Right hindlimb (tissue), 1 donor: ENCODE measurements around the gene ARHGAP26.
A peak's percentile ranks its signal among the peaks of the same experiment; 100 is the strongest.

ENCODE experiments used
- DNase-seq: peaks from one replicate; pipeline ENCODE4 v3.0.0-alpha.2; 2018

ARHGAP26 gene

DNA sequence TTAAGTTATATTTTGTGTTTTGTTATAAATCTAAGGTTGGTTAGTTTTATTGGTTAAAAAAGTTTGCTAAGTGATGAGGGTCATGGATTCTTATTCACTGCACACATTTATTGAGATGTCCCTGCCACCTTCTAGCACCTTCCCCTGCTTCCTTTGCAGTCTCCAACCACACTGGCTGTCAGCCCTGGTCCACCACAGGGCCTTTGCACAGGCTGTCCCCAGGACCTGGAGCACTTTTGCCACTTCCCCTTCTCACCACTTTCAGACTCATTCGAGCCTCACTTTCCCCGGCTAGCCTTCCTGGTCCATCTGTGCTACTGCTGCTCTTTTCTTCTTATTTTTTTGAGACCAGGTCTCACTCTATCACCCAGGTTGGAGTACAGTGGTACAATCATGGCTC, 45.3 kb downstream of the ARHGAP26 start:
- no peak for DNase-seq

DNA sequence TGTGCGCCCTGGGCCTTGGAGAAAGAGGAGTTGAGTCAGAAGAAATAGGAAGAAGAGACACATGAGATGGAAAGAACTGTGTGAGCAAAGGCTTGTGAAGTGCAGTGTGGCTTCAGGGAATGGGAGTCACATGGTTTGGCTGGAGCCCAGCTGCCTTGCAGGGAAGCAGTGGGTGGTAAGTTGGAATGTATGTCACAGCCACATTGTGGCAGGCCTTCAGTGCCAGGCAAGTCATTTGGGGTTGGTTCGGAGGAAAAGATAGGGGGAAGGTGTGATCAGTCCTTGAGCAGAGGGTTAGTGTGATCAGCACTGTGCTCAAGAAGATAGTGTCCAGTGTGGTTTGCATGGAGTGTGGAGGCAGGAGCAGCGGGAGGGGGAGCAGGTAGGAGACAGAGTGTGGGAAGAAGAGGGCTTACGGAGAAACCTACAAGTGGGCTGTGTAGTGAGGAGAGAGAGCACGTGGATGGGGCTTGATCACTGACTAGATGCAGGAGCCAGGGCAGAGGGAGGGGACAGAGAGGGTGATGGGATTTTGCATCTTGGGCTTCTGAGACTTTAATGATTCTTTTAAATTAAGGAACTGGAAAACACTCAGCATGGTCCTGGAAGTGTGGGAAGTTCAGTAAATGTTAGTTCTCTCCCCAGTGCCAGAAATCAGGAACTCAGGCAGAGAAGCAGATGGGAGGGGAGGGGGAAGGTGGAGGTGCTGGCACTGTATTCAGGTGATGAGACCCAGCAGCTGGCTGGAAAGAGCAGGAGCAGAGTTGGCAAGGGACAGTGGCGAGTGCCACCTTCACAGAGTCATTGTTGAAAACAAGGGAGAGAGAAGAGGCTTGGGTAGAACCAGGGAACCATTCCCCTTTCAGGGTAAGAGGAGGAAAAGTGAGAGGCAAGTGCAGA, 46.6 kb downstream of the ARHGAP26 start:
- DNase-seq = peak; percentile 68

DNA sequence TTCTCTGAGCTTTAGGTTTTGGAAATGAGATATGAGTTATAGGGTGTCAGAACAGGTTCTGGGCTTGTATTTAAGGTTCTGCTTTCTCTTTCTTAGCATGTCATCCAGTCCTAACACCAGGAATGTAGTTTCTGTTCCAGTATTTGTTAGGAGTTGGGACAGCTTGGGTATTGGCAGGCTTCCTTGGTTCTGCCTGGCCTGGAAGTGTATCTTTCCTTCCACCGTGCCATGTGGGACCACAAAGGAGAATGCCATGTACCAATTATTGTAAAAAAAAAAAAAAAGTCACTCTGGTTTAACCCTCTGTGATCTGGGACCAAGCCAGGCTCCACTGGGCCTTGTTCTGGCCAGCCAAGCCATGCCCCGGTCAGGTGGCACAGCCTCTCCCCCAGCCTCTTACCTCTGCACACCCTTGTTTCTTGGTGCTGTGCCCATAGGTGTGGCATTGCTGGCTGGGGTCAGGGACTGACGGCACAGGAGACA, 47.8 kb downstream of the ARHGAP26 start:
- DNase-seq = no peak

DNA sequence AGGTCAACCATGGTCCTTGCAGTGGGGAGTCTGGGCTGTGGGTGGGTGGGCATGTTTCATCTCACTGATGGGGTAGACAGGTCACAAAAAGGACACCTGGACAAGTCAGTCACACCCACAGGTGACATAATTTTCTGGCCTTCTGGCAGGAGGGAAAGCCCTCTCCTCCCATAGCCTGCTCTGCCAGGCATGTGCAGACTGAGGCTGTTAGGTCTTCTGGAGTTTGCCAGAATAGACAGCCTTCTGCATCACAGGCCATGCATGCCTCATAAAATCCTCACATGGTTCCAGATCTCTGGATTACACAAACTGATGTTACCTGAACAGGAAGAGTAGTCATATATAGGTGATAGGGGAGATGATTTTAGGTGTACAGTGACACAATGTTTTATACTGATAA, 49.1 kb downstream of the ARHGAP26 start:
- DNase-seq = no peak

DNA sequence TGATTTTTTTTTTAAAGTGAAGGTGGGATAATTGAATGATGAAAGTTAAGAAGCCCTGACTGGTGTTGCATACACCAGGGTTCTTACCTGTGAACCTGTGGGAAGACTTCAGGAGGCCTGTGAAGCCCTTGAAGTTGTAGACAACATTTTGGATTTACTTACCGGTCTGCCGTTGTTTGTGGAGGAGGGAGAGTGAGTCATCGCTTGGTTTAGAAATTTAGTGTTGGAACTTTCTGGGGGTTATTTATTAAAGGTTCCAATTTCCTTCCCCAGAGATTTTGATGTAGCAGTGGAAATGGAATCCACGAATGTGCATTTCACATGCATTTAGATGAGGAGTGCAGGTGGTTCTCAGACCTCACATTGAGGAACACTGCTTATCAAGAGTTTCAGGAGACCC, 49.6 kb downstream of the ARHGAP26 start:
- no peak for DNase-seq

DNA sequence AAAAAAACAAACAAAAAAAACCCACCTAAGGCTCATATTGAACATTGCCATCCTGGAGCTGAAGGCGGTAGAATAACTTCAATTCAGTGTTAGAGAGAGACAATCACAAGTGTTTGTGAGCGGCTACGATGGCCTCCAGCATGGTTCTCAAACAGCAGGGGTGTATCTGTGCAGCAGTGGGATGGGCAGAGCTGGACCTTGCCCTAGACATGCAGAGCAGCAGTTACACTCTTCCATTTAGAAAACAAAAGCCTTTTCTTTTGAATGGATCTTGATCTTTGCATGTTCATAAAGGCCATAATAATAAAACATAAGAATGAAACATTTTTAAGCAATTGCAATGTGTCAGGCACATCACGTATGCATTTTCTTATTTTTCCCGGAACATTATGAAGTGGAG, 50.3 kb downstream of the ARHGAP26 start:
- DNase-seq = no peak

DNA sequence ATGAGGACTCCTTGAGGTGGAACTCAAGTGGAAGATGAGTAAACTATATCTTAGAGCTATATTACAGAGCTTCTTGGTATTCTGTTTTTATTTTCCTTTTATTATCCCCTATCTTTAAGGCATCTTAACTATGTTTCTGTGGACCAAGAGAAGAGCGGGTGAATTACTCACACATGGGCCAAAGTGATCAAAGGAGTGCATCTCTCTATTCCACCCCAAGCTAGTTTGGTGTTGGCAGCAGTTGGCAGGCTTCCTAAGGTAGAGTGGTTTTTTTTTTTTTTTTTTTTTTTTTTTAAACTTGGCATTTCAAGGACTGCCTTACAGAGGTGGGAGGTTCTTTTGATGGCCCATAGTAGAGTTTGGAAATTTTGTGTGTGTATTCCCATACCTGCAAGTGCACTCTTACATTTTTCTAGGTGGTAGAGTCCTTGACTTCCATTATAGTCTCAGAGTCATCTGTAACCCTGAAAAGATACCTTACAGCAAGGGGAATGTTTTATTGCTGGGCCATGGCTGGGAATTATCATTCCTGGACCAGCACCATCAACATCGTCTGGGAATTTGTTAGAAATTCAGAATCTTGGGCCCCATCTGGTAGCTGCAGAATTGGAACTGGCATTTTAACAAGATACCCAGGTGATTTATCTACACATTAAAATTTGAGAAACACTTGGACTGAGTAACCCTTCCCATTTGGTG, 51.0 kb downstream of the ARHGAP26 start:
- no peak for DNase-seq

DNA sequence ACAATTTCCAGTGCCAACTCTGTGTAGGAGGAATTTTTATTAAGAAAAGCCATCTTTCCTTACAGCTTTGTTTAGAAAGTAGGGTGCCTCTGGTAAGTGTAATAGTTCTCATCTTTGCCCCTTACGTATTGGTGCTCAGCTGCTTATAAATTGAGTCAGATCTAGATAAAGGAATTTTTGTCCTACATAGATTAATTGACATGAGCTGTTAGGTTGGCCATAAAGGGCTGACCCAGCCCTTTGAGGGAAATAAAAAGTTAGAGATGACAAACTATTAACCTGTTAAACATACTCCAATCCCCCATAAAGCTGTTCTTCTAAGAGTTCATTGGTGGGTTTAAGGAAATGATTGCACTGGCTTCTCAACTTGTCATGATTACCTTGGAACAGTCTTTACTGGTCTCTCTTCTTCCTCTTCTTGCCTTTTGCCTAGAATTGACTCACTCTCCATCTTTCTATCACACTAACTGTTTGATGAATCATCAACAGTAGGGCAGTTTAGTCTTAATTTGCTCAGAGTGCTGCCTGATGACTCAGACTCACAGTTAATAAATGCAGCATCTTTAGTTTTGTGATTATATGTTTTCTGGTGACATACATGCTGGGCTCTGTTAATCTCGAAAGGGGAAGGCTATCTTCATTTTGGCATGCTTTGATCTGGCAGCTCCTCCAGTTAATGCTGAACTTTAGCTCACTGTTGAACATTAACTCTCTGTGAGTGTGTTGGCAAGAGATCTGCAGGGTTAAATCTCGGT, 51.7 kb downstream of the ARHGAP26 start:
- DNase-seq = no peak

DNA sequence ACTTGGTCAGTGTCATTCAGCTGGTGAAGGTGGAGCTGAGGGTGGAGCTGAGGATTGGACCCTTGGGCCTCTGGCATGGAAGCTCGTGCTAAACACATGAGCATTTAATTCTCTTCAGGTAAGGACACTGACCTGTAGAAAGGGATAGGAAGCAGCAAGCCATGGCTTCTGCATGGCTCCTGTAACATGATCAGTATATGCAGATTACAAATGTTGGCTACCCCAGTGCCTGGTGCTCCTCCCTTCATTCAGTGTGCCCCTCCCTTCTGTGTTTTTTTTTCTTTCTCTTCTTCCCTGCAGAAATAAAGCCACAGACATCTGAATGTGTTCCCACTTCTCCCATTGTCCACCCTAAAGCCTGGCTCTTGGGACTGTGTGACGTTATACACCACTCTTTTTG, 52.9 kb downstream of the ARHGAP26 start:
- no peak for DNase-seq

DNA sequence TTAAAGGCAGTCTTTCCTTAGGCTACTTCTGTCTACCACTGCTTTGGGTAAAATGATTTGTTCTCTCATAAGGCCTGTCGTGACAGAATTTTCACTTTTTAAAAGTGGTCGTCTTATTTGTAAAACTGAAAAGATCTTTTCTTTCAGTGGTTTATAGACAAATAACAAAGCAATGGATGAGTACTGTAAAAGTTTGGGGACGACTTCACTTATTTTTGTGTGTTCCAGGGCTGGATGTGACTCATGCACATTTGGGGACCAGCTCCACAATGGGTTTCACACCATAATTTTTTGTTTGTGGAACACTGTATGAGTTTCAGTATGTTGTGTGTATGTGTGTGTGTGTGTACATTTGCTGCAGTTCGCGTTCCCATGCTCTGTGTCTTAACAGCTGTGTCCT, 53.6 kb downstream of the ARHGAP26 start:
- DNase-seq = no peak

DNA sequence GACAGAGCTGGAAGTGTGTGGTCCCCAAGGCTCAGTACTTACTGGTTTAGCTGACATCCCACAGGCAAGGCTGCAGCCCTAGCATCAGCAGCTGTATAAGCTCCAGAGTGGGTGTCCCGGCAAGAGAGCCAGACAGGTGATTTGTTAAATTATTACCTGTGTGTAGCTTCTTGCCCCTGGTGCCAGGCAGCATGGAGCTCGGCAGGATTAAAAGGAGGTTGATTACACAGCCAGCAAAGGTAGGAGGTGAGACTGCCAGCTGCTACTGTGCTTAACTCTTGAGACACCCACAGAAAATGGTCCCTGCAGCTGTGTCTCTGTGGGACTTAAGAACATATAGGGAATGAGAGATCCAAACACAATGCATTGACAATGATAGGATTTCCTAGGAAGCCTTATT, 54.2 kb downstream of the ARHGAP26 start:
- DNase-seq = no peak

DNA sequence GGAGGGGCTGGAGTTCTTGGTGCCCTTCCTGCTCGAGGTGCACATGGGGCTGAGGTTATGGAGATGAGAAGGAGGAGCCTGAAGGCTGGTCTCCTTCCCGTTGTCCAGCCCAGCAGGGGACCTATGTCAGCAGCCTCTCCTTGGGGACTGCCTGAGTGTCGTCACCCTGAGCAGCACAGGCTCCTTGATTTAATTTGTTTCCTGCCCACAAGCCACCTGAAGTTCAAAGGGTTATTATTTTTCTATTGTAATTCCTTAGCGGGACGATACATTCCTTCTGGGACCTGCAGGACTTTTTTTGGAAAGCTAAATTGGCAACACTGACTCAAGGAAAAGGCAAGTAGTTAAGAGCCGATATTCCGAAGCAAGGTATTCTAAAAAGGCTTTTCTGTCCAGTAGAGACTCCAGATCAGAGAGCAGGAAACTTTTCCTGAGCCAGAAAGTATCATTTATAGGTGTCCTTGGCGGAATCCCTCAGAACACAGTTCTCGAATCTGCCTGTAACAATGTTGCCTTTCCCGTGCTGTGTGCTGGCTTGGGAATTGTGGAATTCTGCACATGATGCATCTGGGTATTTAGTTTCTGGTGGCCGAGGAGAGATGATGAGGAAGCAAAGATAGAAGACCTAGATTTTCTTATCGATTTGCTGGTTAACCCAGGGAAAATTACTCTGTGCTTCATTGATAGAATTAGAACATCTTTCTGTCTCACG, 55.4 kb downstream of the ARHGAP26 start:
- DNase-seq = no peak

DNA sequence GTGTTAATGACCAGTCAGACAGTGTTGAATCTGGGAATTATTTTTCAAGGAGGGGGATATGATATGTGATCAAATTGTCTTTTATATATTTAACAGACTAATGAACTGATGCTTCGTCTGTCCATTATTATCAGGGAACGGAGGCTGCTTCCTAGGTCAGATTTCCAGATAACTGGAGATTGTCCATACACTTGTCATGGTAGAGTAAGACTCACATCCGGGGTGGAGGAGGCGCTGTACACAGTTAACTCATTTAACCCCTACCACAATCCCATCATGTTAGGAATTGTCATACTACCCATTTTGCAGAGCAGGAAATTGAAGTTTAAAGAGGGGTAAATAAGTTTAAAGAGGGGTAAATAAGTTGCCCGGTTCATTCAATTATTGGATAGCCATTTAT, 55.9 kb downstream of the ARHGAP26 start:
- no peak for DNase-seq

DNA sequence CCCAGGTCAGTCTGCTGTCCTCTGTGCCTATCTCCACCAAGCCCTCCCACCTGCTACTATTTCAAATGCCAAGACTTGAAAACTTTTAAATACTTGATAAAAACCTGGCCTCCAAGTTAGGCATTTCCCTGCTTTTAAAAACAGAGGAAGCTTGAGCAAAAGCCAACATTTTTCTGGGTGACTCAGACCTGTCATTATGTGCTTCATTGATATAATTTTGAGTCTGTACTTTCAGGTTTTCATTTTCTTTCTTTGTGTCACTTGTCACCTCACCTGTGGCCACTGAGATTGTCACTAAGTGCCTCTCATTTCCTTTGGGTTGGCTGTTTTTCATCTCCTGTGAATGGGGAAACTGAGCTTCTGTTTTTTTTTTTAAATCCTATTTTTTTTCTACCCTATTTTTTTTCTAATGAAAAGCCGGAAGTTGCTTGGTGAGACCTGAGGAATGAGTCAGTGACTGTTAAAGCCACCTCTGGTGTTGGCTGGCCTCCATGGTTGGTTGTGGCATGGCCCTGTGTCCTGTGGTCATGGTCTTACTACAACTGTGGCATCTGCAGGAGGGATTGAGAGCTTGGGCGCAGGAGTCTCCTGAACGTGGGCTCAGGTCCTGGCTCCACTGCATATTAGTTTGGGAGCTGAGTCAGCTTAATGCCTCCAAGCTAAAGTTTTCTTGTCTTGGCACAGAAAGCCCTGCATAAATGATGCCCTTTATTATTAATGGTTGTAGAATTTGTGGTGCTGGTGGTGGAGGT, 56.7 kb downstream of the ARHGAP26 start:
- no peak for DNase-seq

DNA sequence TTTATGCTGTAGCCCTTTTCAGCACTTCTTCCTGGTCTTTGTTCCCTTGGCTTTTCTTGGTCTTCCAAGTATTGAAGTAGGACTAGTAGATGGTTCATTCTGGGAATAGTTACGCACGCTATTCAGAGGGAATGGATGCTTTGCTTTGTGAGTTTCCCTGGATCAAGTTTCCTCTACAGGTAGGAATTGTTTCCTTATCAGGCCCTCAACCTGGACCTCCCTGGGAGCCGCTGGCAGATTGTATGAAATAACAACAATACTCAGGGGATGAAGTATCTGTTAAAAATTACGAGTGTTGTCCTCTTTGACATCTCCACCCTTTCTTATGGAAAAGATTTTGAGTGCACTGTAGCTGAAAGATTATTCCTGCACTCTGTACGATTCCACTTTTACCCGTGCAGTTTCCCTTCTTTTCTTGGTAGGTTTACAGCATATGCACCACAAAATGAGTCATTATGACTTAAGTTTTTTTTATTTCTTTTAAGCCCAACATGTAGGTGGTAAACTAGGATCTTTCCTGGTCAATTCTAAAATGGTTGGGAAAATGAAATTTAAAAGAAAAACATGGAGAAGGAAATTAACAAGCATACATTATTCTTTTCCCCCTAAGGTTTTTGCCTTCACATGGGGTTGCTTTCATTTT, 57.9 kb downstream of the ARHGAP26 start:
- DNase-seq = no peak

DNA sequence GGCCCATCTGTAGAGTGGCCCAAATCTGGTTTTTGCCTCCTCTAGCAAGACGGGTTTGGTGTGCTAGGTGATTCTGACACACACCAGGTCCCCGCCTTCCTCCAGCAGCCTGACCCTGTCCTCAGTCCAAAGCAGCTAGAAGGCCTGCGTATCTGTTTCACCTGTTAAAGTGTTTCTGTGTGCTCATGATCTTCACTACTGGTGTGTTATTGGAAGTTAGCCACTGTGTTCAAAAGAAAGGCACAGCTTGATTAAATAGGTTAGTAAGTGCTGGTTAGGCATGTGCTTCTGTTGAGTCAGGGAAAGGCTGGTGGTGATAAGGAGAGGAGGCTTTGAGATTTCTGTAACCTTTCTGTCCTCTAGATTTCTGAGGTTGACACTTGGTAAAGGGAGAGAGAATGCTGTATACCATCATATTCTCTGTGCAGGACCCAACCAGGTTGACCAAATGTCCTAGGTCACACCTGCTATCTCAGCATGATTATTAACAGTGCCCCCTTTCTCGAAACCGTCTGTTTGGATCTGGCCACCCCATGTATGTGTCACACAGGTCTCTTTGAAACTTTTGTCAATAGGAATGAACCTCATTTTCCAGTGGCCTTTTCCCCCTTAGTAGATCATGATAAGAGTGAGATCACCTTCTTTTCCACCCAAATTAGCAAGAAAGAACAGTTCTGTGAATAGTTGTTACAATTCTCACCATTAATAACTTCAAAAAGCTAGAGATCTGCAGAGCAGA, 58.8 kb downstream of the ARHGAP26 start:
- DNase-seq = no peak

DNA sequence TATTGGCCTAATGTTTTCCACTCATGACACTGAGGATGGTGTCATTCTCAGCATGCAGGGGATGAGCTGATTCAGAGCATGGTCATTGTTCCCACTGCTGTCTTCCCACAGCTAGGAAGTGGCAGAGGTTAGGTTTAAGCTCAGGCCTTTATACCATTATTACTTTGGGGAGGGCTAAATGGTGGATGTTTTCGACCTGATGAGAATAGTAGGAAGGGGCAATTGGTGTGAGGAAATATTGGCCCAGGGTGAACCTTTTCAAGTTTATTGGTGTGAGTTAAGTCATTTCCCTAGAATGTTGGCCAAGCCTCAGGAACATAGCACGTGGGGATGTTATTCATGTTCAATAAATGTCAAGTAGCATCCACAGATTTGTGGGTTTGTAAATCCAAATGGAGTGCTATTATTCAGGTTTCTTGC, 59.6 kb downstream of the ARHGAP26 start:
- DNase-seq = no peak

DNA sequence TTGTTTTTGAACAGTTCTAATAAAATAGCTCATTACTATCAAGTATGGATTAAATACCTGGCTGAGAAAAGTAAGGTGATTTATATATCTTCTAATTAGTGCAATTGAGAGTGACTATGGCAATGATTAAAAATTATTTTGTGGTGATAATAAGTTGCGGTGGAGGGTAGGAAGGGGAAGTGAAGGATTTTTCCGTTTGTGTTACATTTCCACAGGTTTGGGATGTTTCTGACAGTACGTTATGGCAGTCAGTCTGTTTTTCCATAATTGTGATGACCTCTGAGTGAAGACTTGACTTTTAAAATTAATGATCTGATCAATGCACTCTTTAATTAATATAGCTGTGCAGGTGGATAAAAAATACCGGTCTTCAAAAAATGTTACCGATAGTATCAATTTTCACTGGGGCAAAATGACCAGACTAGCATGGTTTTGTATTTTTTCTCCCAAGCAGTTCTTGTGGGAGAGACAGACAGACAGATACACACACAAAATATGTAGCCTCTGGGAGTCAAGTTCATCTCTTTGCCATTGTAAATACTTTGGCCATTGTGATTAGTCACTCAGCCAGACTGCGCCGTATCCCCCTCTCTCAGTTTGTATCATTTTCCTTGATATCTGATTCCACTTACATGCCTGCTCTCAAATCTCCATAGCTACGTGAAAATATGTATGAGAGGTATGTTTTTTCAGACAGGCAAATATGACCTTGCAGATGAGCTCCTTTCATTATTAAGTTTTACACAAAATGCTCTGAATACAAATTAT, 60.2 kb downstream of the ARHGAP26 start:
- DNase-seq = no peak

DNA sequence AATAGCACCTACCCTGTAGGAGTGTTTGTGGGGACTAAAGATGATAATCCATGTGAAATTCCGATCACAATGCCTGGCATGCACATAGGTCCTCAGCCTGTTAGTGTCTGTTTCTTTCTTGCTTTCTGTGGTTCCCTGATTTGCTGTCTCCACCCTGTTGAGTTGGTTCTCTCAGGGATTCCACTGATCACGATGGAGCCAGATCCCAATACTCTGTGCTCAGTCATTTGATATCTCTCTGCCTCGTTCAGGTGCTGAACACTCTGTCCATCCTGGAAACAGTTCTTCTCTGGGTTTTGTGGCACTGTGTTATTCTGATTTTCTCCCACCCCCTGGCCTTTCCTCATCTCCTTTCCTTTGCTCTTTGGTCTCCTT, 60.8 kb downstream of the ARHGAP26 start:
- DNase-seq = no peak

DNA sequence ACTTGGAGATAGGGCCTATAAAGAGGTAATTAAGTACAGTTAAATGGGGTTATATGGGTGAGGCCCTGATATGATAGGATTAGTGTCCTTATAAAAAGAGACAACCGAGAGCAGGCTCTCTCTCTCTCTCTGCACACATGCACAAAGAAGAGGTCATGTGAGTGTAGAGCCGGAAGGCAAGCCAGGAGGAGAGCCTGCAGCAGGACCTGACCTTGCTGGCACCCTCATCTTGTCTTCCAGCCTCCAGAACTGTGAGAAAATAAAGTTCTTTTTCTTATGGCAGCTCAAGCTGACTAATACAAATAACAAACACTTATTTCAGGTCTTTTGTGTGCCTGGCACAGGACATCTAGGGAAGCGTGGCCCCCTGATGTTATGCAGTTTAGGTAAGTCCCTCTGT, 62.1 kb downstream of the ARHGAP26 start:
- no peak for DNase-seq
